GM23338 (cell line): ENCODE measurements around the gene SKIC8. TPM values are rescaled to one million over a fixed set of nuclear protein-coding genes. Genes with fewer than 3 reads are reported as not detected.

Experiments
- ATAC-seq: fragments of 200-7000 bp; cut with Tn5 transposase; 3 replicates; pipeline ENCODE4 v1.9.1; 2020
- DNase-seq: peaks from one replicate; pipeline ENCODE4 v3.0.0-alpha.2; 2015; ENCODE audit warnings: low spot score
- H2AFZ ChIP-seq: fragments of 200-600 bp; sonication (generic); 2 replicates; pipeline ENCODE4 v1.8.0; 2016; ENCODE audit warnings: antibody characterized with exemption, mild to moderate bottlenecking, moderate library complexity
- H3F3A ChIP-seq: fragments of 200-600 bp; sonication (generic); replicated peaks from 2 replicates; pipeline ENCODE4 v1.8.0; 2017; ENCODE audit warnings: antibody characterized with exemption, mixed run types, low read depth
- H3K27ac ChIP-seq: fragments of 200-600 bp; sonication (generic); 2 replicates; pipeline ENCODE4 v1.6.1; 2016; ENCODE audit warnings: low read depth
- H3K27me3 ChIP-seq: fragments of 200-600 bp; sonication (generic); 2 replicates; pipeline ENCODE4 v1.8.0; 2016; ENCODE audit warnings: mild to moderate bottlenecking, mixed run types, moderate library complexity; ENCODE audit not compliant: insufficient read depth
- H3K36me3 ChIP-seq: fragments of 200-600 bp; sonication (generic); 2 replicates; pipeline ENCODE4 v1.8.0; 2016; ENCODE audit warnings: mild to moderate bottlenecking; ENCODE audit not compliant: insufficient read depth
- H3K4me1 ChIP-seq: fragments of 200-600 bp; sonication (generic); 2 replicates; pipeline ENCODE4 v1.8.0; 2016; ENCODE audit warnings: mild to moderate bottlenecking, moderate library complexity; ENCODE audit not compliant: insufficient read depth
- H3K4me2 ChIP-seq: fragments of 200-600 bp; sonication (generic); 2 replicates; pipeline ENCODE4 v1.7.1; 2017; ENCODE audit warnings: mixed run types
- H3K4me3 ChIP-seq: fragments of 200-600 bp; sonication (generic); 2 replicates; pipeline ENCODE4 v1.6.1; 2016; ENCODE audit warnings: mixed run types
- H3K79me2 ChIP-seq: fragments of 200-600 bp; sonication (generic); replicated peaks from 2 replicates; pipeline ENCODE4 v1.8.0; 2017; ENCODE audit warnings: mild to moderate bottlenecking; ENCODE audit not compliant: insufficient read depth
- H3K9me2 ChIP-seq: fragments of 200-600 bp; sonication (generic); 2 replicates; pipeline ENCODE4 v1.8.0; 2017; ENCODE audit not compliant: insufficient read depth
- H4K20me1 ChIP-seq: fragments of 200-600 bp; sonication (generic); replicated peaks from 2 replicates; pipeline ENCODE4 v1.8.0; 2017; ENCODE audit warnings: mild to moderate bottlenecking; ENCODE audit not compliant: insufficient read depth
- H3K27ac Mint-ChIP-seq: 2 replicates; pipeline ENCODE4 v1.8.0; 2020; ENCODE audit warnings: inconsistent platforms, mild to moderate bottlenecking, moderate library complexity, mixed read lengths
- H3K27me3 Mint-ChIP-seq: 3 replicates; pipeline ENCODE4 v1.8.0; 2022; ENCODE audit warnings: low read depth, mild to moderate bottlenecking, moderate library complexity, mixed read lengths, inconsistent platforms; ENCODE audit not compliant: insufficient read depth, poor library complexity
- H3K36me3 Mint-ChIP-seq: 3 replicates; pipeline ENCODE4 v1.8.0; 2021; ENCODE audit warnings: low read depth, mild to moderate bottlenecking, inconsistent platforms, moderate library complexity, mixed read lengths
- H3K4me1 Mint-ChIP-seq: 3 replicates; pipeline ENCODE4 v1.8.0; 2020; ENCODE audit warnings: mild to moderate bottlenecking, inconsistent platforms, mixed read lengths
- H3K4me3 Mint-ChIP-seq: 3 replicates; pipeline ENCODE4 v1.8.0; 2021; ENCODE audit warnings: moderate library complexity, mild to moderate bottlenecking, inconsistent platforms, mixed read lengths
- H3K9me3 Mint-ChIP-seq: 3 replicates; pipeline ENCODE4 v1.8.0; 2020; ENCODE audit warnings: moderate library complexity, mild to moderate bottlenecking, inconsistent platforms, mixed read lengths
- CREB1 ChIP-seq: fragments of 250-450 bp; sonication (Bioruptor Pico); IDR thresholded peaks from 2 replicates; pipeline ENCODE4 v1.5.0; 2020; ENCODE audit warnings: low read depth, mild to moderate bottlenecking, moderate library complexity
- EZH2phosphoT487 ChIP-seq: fragments of 200-600 bp; sonication (generic); IDR thresholded peaks from one replicate; pipeline ENCODE4 v1.8.1; 2018; ENCODE audit warnings: antibody characterized with exemption; ENCODE audit not compliant: unreplicated experiment
- JUNB ChIP-seq: IDR thresholded peaks from one replicate; pipeline ENCODE4 v1.6.1; 2016; ENCODE audit warnings: antibody characterized with exemption; ENCODE audit not compliant: unreplicated experiment
- STAT1 ChIP-seq: IDR thresholded peaks from one replicate; pipeline ENCODE4 v1.6.1; 2016; ENCODE audit warnings: antibody characterized with exemption; ENCODE audit not compliant: unreplicated experiment
- ZNF331 ChIP-seq: fragments of 250-450 bp; sonication (Bioruptor Pico); IDR thresholded peaks from 2 replicates; pipeline ENCODE4 v1.5.0; 2020; ENCODE audit warnings: low read depth, mild to moderate bottlenecking, moderate library complexity
- polyA plus RNA-seq: library from polyadenylated mRNA; unstranded; fragments of >200 nt; fragmentation: Nextera tagmentation; extraction: Ambion mirVana; gene quantifications from 2 replicates; pipeline ENCODE4 v1.2.1, GENCODE V29; 2016
- total RNA-seq: library from RNA; depleted of rRNA; stranded (reverse); fragments of >200 nt; shearing (Covaris generic); gene quantifications from 2 replicates; pipeline ENCODE4 v1.2.3, GENCODE V29; 2014
- TF ChIP-seq, protein P1 (sequence below): fragments of 250-450 bp; sonication (Bioruptor Pico); IDR thresholded peaks from 2 replicates; pipeline ENCODE4 v1.5.0; 2020; ENCODE audit warnings: mild to moderate bottlenecking, moderate library complexity
- TF ChIP-seq, protein P2 (sequence below): IDR thresholded peaks from 2 replicates; pipeline ENCODE4 v1.6.1; 2016; ENCODE audit warnings: antibody characterized with exemption

SKIC8 gene
- total and polyA plus RNA-seq, 2 experiments from 2014 or later: 59.4 to 73.8 TPM

DNA sequence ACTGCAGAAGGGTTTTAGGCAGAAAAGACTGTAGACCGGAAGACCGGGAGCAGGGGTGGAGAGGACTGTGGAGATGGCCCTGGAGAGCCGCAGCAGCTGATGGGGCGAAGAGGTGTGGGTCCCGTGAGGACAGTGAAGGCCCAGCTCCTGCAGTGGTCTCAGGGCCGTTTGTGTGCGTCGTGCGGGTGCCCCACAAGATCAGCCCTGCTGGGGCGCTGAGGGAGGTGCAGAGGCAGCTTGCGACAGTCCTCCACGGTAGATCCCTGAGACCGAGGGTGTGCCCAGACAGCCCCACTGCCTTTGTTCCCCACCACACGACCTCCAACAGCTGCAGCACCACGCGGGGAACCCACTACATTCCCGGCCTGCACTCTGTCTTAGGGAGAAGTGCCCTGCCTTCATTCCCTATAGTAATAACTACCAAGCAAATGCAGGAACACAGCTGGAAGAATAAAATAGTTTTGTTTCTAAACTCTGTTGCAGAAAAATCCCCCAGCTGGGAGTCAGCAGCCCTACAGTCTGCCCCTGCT, 21.7 kb upstream of the SKIC8 start (continued):
- TF ChIP-seq, protein P1, sequence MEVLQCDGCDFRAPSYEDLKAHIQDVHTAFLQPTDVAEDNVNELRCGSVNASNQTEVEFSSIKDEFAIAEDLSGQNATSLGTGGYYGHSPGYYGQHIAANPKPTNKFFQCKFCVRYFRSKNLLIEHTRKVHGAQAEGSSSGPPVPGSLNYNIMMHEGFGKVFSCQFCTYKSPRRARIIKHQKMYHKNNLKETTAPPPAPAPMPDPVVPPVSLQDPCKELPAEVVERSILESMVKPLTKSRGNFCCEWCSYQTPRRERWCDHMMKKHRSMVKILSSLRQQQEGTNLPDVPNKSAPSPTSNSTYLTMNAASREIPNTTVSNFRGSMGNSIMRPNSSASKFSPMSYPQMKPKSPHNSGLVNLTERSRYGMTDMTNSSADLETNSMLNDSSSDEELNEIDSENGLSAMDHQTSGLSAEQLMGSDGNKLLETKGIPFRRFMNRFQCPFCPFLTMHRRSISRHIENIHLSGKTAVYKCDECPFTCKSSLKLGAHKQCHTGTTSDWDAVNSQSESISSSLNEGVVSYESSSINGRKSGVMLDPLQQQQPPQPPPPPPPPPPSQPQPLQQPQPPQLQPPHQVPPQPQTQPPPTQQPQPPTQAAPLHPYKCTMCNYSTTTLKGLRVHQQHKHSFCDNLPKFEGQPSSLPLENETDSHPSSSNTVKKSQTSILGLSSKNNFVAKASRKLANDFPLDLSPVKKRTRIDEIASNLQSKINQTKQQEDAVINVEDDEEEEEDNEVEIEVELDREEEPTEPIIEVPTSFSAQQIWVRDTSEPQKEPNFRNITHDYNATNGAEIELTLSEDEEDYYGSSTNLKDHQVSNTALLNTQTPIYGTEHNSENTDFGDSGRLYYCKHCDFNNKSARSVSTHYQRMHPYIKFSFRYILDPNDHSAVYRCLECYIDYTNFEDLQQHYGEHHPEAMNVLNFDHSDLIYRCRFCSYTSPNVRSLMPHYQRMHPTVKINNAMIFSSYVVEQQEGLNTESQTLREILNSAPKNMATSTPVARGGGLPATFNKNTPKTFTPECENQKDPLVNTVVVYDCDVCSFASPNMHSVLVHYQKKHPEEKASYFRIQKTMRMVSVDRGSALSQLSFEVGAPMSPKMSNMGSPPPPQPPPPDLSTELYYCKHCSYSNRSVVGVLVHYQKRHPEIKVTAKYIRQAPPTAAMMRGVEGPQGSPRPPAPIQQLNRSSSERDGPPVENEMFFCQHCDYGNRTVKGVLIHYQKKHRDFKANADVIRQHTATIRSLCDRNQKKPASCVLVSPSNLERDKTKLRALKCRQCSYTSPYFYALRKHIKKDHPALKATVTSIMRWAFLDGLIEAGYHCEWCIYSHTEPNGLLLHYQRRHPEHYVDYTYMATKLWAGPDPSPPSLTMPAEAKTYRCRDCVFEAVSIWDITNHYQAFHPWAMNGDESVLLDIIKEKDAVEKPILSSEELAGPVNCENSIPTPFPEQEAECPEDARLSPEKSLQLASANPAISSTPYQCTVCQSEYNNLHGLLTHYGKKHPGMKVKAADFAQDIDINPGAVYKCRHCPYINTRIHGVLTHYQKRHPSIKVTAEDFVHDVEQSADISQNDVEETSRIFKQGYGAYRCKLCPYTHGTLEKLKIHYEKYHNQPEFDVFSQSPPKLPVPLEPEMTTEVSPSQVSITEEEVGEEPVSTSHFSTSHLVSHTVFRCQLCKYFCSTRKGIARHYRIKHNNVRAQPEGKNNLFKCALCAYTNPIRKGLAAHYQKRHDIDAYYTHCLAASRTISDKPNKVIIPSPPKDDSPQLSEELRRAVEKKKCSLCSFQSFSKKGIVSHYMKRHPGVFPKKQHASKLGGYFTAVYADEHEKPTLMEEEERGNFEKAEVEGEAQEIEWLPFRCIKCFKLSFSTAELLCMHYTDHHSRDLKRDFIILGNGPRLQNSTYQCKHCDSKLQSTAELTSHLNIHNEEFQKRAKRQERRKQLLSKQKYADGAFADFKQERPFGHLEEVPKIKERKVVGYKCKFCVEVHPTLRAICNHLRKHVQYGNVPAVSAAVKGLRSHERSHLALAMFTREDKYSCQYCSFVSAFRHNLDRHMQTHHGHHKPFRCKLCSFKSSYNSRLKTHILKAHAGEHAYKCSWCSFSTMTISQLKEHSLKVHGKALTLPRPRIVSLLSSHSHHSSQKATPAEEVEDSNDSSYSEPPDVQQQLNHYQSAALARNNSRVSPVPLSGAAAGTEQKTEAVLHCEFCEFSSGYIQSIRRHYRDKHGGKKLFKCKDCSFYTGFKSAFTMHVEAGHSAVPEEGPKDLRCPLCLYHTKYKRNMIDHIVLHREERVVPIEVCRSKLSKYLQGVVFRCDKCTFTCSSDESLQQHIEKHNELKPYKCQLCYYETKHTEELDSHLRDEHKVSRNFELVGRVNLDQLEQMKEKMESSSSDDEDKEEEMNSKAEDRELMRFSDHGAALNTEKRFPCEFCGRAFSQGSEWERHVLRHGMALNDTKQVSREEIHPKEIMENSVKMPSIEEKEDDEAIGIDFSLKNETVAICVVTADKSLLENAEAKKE: no peak
- TF ChIP-seq, protein P2, sequence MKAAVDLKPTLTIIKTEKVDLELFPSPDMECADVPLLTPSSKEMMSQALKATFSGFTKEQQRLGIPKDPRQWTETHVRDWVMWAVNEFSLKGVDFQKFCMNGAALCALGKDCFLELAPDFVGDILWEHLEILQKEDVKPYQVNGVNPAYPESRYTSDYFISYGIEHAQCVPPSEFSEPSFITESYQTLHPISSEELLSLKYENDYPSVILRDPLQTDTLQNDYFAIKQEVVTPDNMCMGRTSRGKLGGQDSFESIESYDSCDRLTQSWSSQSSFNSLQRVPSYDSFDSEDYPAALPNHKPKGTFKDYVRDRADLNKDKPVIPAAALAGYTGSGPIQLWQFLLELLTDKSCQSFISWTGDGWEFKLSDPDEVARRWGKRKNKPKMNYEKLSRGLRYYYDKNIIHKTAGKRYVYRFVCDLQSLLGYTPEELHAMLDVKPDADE: no peak

DNA sequence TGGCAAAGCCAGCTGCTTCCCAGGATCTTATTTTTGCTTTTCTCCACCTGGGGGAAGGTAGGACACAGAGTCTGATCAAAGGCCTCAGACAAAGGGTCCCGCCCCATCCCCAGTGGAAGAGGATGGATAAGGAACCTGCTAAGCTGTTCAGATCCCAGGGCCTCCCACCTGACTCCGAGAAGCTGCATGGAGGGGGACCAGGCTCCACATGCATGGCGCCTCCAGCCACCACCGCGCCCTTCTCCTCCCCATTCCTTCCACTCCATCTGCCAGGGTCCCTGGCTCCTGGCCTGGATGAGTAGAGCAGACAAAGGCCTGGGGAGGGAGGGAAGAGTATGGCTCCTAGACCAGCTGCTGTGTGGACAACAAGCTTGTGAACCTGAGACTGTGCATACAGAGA, 20.8 kb upstream of the SKIC8 start:
- Mint-ChIP-seq H3K27ac (no peak overlapping the region), H3K4me1 (peaks cover 65% of the 10 kb centered on the region), H3K27me3 (peaks cover 12% of the 10 kb centered on the region), H3K9me3 (no peaks in the 10 kb centered on the region; the same call in 2 of the 3 replicates), H3K4me3 (no peak overlapping the region), H3K36me3 (no peaks in the 10 kb centered on the region)
- no peaks in the 10 kb centered on the region for H3K36me3 ChIP-seq
- H3K27ac ChIP-seq: no peak overlapping the region
- TF ChIP-seq STAT1 (no peak), JUNB (no peak), EZH2phosphoT487 (no peak), ZNF331 (CRISPR knock-in tag) (no peak), CREB1 (CRISPR knock-in tag) (no peak)
- H3K4me1 ChIP-seq: peaks cover 36% of the 10 kb centered on the region
- ATAC-seq (no peak), DNase-seq (no peak)
- H3K4me3 ChIP-seq: no peak overlapping the region
- H3K79me2 ChIP-seq: no peaks in the 10 kb centered on the region
- H2AFZ ChIP-seq: no peak overlapping the region
- peaks cover 14% of the 10 kb centered on the region; the same call in 1 of the 2 replicates for H3F3A ChIP-seq
- H3K4me2 ChIP-seq: no peak overlapping the region
- no peaks in the 10 kb centered on the region for H3K27me3 ChIP-seq
- no peaks in the 10 kb centered on the region for H4K20me1 ChIP-seq
- no peaks in the 10 kb centered on the region for H3K9me2 ChIP-seq
